Endodermal cell (in vitro differentiated cells): ENCODE results near the gene MID1. TPM values are rescaled to one million over a fixed set of nuclear protein-coding genes. Genes with fewer than 3 reads are reported as not detected.
A peak's percentile ranks its signal among the peaks of the same experiment; 100 is the strongest.

Experiments used
- DNase-seq: peaks from one replicate; pipeline ENCODE4 v3.0.0-alpha.2; 2017
- H3K27ac ChIP-seq: 2 replicates; pipeline ENCODE4 v1.5.1; 2013; ENCODE audit warnings: mild to moderate bottlenecking, low read depth, low read length, moderate library complexity
- H3K27me3 ChIP-seq: 2 replicates; pipeline ENCODE4 v1.6.1; 2013; ENCODE audit warnings: mild to moderate bottlenecking, low read length, moderate library complexity; ENCODE audit not compliant: insufficient read depth, control insufficient read depth, poor library complexity, severe bottlenecking
- H3K36me3 ChIP-seq: 2 replicates; pipeline ENCODE4 v1.7.0; 2013; ENCODE audit warnings: mild to moderate bottlenecking, low read length, moderate library complexity; ENCODE audit not compliant: control insufficient read depth, insufficient read depth
- H3K4me1 ChIP-seq: one replicate; pipeline ENCODE4 v1.7.0; 2013; ENCODE audit warnings: low read length; ENCODE audit not compliant: control insufficient read depth, insufficient read depth
- H3K4me3 ChIP-seq: 2 replicates; pipeline ENCODE4 v1.5.1; 2013; ENCODE audit warnings: mild to moderate bottlenecking, low read length, moderate library complexity
- H3K9ac ChIP-seq: 2 replicates; pipeline ENCODE4 v1.6.1; 2013; ENCODE audit warnings: mild to moderate bottlenecking, low read length, moderate library complexity; ENCODE audit not compliant: poor library complexity, severe bottlenecking; ENCODE audit errors: extremely low read depth
- H3K9me3 ChIP-seq: 2 replicates; pipeline ENCODE4 v1.6.1; 2013; ENCODE audit warnings: mild to moderate bottlenecking, low read length, moderate library complexity; ENCODE audit not compliant: control insufficient read depth
- H3K27ac Mint-ChIP-seq: 2 replicates; pipeline ENCODE4 v1.8.0; 2020; ENCODE audit warnings: mixed read lengths
- H3K27me3 Mint-ChIP-seq: 2 replicates; pipeline ENCODE4 v1.8.0; 2021; ENCODE audit warnings: mild to moderate bottlenecking, mixed read lengths; ENCODE audit not compliant: insufficient read depth
- H3K36me3 Mint-ChIP-seq: 2 replicates; pipeline ENCODE4 v1.8.0; 2020; ENCODE audit warnings: low read depth, mixed read lengths
- H3K4me1 Mint-ChIP-seq: 2 replicates; pipeline ENCODE4 v1.8.0; 2020; ENCODE audit warnings: mixed read lengths
- H3K4me3 Mint-ChIP-seq: 2 replicates; pipeline ENCODE4 v1.8.0; 2020; ENCODE audit warnings: mild to moderate bottlenecking, moderate library complexity, mixed read lengths
- H3K9me3 Mint-ChIP-seq: 2 replicates; pipeline ENCODE4 v1.8.0; 2020; ENCODE audit warnings: mild to moderate bottlenecking, mixed read lengths
- CTCF ChIP-seq: fragments of 200-600 bp; sonication (generic); conservative IDR thresholded peaks from 2 replicates; pipeline ENCODE4 v1.5.0; 2021; ENCODE audit warnings: antibody characterized with exemption, mild to moderate bottlenecking
- WGBS, 2 experiments: methylation state at CpG; one replicate each; pipeline versions ENCODE4 v1.1.5 to v1.1.7; 2013; ENCODE audit warnings: missing lambda C conversion rate in 2 of 2, mixed read lengths in 1 of 2; ENCODE audit not compliant: insufficient coverage in 1 of 2, insufficient read length in 1 of 2; 5-methylcytosine and 5-hydroxymethylcytosine counted together
- total RNA-seq, 2 donors: library from RNA; stranded (reverse); fragmentation: NEBNext Ultra II Directional in 1 of 2; extraction: Animal tissue kit (Norgen Biotek cat#: 25700) in 1 of 2; gene quantifications; 2 replicates in 1 of 2; 3 replicates in 1 of 2; pipeline ENCODE4 v1.2.1, GENCODE V29; 2021

The MID1 gene
- total RNA-seq, 2 donors from 2014 or later = 23.5 to 24.9 TPM

GRCh38 chrX:10415306-10416001, 204.9 kb downstream of the MID1 start:
- Histone ChIP-seq H3K27ac (no peak overlapping the region), H3K4me1 (no peaks in the 10 kb centered on the region), H3K36me3 (no peaks in the 10 kb centered on the region), H3K27me3 (no peaks in the 10 kb centered on the region), H3K9ac (no peak overlapping the region), H3K9me3 (no peaks in the 10 kb centered on the region), H3K4me3 (no peak overlapping the region)
- no peak overlapping the region for H3K4me3 Mint-ChIP-seq
- no peaks in the 10 kb centered on the region for H3K36me3 Mint-ChIP-seq
- H3K27ac Mint-ChIP-seq = no peak overlapping the region
- peaks cover 50% of the 10 kb centered on the region for H3K9me3 Mint-ChIP-seq
- peaks cover 1% of the 10 kb centered on the region for H3K4me1 Mint-ChIP-seq
- WGBS, 2 experiments = 94 to 100% methylated on average over 1 to 9 of the region's 9 CpGs
- peaks cover 2% of the 10 kb centered on the region for H3K27me3 Mint-ChIP-seq
- peak; percentile 13 for DNase-seq
- TF ChIP-seq CTCF = no peak

- Mint-ChIP-seq H3K4me3 (no peak overlapping the region), H3K4me1 (no peaks in the 10 kb centered on the region), H3K27ac (no peak overlapping the region), H3K9me3 (peaks cover 52% of the 10 kb centered on the region), H3K36me3 (no peaks in the 10 kb centered on the region), H3K27me3 (peaks cover 2% of the 10 kb centered on the region)
- Histone ChIP-seq H3K36me3 (no peaks in the 10 kb centered on the region), H3K4me3 (no peak overlapping the region), H3K27ac (no peak overlapping the region), H3K9me3 (no peaks in the 10 kb centered on the region), H3K9ac (no peak overlapping the region), H3K4me1 (no peaks in the 10 kb centered on the region), H3K27me3 (no peaks in the 10 kb centered on the region)
- no peak for DNase-seq
- TF ChIP-seq CTCF = no peak
- WGBS, 2 experiments = 96% methylated on average over 6 of the region's 6 CpGs; no CpG with 5 or more reads in 1 of the 2 experiments
Measured at GRCh38 chrX:10414862-10415261, 205.5 kb downstream of the MID1 start.

- H3K36me3 Mint-ChIP-seq = no peaks in the 10 kb centered on the region
- Histone ChIP-seq H3K9ac (no peak overlapping the region), H3K4me3 (no peak overlapping the region), H3K27me3 (no peaks in the 10 kb centered on the region), H3K4me1 (no peaks in the 10 kb centered on the region), H3K36me3 (no peaks in the 10 kb centered on the region), H3K9me3 (no peaks in the 10 kb centered on the region), H3K27ac (no peak overlapping the region)
- no peaks in the 10 kb centered on the region for H3K4me1 Mint-ChIP-seq
- H3K27ac Mint-ChIP-seq = no peak overlapping the region
- H3K27me3 Mint-ChIP-seq = peaks cover 2% of the 10 kb centered on the region
- no peak for TF ChIP-seq CTCF
- no peak overlapping the region for H3K4me3 Mint-ChIP-seq
- WGBS, 2 experiments = 92 to 98% methylated on average over 7 to 9 of the region's 9 CpGs
- no peak for DNase-seq
- H3K9me3 Mint-ChIP-seq = peaks cover 52% of the 10 kb centered on the region
Measured at GRCh38 chrX:10414156-10414824, 206.1 kb downstream of the MID1 start.
